GM03348 (cell line): ENCODE results near the gene ANKRD13B.
A peak's percentile ranks its signal among the peaks of the same experiment; 100 is the strongest.

Experiments used
- DNase-seq: peaks from one replicate; pipeline ENCODE4 v3.0.0; 2012; ENCODE audit warnings: low spot score

Gene ANKRD13B

DNA sequence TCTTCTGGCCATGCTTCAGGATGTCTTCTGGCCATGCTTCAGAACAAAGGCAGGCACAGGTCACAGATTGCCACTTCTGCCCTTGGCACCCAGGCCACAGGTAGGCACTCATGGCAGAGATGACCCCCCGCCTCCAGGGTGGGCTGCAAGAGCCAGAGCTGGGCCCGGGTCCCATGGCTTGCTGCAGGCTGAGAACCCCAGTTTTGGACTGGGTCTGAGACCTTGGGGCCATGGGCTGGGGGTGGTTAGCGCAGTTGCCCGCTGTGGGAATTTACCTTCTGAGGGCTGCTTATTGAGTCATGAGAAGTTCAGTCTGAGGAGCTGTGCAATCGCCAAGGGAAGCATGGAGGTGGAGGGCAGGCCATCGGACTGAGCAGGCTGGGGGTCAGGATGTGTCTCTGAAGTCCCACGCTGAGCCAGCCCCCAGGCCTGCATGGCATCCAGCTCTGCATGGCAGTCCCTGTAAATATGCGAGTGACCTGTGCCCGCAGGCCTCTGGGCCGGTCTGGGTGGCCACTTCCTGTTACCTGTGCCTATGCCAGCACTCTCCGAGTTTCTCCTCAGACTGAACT is 1.7 kb downstream of the ANKRD13B start:
- DNase-seq, result no peak

DNA sequence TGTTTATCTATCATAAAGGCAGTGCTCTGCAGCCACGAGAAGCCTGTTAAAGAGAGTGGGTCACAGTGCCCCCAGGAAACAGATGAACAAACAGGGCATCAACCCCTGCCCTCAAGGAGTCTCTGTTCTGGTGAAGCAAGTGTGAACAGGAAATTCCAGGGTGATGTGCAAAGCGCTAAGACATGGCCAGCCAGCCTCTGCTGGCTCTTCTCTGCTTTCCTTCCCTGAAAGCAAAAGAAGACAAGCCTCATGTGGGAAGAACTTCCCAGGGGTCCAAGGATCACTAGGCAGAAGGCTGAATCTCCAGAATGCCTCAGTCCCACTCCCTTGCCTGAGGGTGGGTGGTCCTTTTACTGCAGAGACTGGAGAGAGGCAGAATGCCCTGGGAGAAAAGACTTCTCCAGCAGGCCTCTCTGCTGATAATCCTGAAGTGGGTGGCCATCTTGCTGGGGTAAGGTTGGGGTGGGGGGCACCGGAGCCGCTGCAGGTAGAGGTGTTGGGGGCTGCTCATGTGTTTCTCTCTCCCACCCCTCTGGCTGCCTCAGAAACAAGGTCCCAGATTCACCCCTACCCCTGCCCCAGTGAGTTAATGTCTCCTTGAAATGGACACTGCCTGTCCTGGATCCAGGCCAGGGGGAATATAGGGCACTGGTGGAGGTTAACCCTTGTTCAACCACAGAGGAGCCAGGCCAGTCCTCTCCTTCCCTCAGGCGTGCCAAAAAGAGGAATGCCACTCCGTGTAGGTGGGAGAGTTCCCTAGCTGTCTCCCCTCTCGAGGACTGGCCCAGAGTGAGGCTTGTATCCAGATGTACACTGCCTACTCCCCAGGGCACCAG is 2.4 kb downstream of the ANKRD13B start:
- DNase-seq, result no peak

DNA sequence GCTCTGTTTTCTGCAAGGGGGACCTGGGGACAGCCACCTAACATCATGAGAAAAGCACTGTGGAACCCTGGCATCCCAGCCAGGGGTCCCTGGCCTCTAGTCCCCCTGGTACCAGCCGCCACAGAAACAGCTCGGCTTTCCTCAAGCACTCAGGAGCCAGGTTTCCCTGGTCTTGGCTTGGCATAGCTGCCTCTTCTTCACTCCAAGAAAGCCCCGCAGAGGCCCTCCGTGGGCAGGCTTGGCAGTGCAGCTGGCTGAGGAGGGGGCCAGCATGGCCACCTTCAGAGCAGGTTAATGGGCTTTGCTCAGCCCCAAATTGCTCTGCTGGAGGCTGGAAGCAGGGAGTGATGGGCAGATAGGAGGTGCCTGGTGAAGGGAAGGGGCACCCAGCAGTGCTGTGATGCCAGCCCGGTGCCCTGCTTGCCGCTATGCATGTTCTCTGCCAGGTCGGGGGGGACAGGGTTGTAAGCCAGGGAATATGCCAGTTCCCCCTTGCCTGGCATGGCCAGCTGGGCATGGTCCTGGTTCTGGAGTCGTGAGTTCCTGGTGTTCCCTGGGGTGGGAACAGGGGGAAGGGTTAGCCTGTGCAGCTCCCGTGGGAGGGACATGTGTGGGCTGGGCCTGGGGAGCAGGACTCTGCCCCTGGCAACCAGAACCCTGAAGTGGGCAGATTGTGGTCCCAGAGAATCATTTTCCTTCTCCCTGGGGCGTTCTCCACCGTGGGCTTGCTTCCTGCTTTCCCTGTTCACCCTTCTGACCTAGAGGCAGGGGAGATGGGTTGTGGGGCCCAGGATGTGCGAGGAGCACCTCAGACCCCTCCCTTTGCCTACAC is 3.2 kb downstream of the ANKRD13B start:
- no peak for DNase-seq

DNA sequence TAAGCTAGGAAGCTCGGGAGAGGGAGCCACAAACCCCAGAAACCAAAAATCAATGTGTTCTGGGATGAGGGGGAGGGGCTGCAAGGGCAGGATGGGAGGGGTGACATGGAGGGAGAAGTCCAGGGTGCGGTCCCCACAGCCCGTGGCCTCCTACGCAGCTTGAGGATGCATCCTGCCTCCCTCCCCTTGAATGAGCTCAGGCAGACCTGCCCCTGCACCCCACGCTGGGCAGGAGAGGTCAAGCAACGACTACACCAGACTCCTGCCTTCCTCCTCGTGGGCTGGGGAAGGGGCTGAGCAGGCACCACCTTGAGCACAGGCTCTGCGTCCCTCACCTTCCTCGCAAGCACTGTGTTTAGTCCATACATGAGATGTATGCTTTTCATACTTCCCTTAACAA is 3.9 kb downstream of the ANKRD13B start:
- DNase-seq, result no peak

DNA sequence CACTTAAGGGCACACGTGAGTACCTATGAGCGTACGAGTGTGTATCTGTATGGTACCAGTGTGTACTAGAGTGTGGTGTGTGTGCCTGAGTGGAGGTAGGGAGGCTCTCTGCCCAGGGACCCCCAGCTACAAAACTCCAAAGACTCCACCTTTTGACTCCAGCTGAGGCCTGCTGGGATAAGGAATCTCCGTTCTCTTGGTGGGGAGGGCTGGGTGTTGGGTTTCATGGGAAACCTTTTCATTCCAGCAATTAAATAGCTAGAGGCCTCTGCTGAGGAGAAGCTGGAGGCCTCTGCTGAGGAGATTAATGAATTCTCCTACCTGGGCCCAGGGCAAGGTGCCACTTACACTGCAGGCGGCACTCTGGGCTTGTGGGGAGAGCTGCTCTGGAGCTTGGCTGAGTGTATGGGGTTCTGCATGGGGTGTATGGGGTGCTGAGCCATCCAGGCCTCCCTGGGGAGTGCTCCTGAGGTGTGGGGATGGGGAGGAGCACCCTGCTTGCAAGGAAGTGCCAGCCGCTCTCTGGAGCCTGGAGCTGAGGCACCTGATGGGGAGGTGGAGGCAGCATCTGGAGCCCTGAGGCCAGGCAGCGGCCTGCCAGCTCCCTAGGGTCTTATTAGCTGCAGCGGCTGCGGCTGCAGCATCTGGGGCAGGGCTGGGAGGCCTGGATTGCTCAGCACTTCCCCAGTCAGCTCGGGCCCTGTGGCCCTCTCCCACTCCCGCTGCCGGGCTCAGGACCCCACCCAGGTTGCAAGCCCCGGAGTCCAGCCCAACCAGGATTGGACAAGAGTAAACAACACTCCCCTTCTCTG is 4.6 kb downstream of the ANKRD13B start:
- DNase-seq, result no peak

DNA sequence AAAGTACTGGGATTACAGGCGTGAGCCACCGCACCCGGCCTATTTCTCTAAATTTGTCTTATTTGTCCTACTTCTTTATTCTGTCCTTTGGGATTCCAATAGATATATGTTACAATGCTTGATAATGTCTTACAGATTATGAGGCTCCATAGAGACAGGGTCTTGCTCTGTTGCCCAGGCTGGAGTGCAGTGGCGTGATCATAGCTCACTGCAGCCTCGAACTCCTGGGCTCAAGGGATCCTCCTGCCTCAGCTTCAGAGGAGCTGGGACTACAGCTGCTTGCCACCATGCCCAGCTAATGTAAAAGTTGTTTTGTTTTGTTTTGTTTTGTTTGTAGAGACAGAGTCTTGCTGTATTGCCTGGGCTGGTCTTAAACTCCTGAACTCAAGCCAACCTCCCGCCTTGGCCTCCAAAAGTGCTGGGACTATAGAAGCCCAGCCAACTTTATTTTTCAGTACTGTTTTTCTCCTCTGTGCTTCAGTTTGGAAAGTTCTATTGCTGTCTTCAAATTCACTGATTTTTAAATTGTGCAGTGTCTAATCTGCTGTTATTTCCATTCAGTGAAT is 10.3 kb downstream of the ANKRD13B start:
- no peak for DNase-seq

DNA sequence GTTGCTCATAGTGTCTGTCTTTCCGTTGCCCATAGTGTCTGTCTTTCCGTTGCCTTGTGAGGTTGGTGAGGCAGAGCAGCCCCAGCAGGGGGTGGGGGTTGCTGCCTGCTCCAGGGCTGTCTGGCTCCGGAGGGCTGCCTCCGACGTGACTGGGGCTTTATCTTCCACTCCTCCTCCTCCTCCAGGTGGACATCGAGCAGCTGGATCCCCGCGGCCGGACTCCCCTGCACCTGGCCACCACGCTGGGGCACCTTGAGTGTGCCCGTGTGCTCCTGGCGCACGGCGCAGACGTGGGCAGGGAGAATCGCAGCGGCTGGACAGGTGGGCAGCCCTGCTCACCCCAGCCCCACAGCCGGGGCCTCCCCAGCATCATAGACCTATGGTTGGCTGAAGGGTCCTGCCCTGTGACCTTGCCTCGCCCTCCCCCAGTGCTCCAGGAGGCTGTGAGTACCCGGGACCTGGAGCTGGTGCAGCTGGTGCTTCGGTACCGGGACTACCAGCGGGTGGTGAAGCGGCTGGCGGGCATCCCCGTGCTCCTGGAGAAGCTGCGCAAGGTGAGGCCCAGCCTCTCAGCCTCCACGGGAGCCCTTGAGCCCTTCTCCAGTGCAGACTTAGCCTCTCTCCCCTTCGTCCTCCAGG is 14.7 kb downstream of the ANKRD13B start:
- DNase-seq, result no peak

DNA sequence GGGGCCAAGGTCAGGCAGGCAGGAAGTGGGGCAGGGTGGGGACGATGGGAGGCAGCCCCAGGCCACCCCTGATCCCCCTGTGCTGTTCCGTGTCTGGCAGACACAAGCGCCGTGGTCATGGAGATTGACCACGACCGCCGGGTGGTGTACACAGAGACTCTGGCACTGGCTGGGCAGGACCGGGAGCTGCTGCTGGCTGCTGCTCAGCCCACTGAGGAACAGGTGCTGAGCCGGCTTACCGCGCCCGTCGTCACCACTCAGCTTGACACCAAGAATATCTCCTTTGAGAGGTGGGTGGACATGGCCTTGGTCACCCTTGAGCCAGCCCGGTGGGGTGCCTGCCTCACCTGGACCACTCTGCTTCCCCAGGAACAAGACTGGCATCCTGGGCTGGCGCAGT is 16.1 kb downstream of the ANKRD13B start:
- DNase-seq, result no peak

DNA sequence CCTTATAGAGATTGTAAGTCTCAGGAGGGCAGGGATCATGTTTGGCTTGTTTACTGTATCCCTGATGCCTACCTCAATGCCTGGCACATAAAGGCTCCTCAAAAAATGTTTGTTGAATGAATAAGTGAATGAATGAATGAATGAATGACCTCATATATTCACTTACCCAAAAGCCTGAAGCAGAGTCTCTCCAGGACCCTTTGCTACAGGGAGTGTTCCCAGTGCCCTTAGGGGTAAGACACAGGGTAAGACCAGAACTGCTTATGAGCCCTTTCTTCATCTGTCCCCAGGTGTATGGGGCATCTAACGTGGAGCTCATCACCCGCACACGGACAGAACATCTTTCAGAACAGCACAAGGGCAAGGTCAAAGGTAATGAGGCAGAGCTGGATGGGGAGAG is 17.5 kb downstream of the ANKRD13B start:
- DNase-seq, result no peak

DNA sequence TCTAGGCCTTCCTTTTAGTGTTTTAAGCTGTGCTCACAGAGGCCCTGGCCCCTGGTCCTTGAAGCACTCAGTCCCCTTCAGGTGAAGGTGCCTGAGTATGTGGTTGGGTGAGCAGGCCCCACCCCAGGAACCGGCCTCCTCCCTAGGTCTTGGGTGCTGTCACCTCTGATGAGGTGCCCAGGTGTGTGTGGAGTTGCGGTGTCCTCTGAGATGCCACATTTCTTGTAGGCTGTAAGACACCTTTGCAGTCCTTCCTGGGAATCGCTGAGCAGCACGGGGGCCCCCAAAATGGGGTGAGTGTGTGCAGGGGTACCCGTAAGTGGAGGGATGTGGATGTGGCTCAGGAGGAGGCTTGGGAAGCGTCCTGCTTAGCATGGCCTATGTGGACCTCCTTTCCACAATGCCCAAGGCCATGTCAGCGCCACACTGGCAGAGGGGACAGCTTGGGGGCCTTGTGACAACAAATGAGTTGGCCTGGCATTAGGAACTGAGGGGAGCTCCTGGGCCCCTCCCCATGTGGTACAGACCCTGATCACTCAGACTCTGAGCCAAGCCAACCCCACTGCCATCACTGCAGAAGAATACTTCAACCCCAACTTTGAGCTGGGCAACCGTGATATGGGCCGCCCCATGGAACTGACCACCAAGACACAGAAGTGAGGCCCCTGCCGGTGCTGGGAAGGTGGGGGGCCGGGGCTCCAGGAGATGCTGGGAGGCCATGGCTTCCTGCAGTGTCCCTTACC is 18.6 kb downstream of the ANKRD13B start:
- DNase-seq, result no peak

DNA sequence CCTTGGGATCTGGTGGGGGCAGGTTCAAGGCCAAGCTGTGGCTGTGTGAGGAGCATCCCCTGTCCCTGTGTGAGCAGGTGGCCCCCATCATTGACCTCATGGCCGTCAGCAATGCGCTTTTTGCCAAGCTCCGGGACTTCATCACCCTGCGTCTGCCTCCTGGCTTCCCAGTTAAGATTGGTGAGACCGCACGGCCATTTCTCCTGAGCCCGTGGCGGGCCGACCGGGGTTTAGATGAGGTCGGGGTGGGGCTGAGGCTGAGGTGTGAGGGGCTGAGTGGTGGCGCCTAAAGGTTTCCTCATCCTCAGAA is 19.1 kb downstream of the ANKRD13B start:
- DNase-seq, result no peak

DNA sequence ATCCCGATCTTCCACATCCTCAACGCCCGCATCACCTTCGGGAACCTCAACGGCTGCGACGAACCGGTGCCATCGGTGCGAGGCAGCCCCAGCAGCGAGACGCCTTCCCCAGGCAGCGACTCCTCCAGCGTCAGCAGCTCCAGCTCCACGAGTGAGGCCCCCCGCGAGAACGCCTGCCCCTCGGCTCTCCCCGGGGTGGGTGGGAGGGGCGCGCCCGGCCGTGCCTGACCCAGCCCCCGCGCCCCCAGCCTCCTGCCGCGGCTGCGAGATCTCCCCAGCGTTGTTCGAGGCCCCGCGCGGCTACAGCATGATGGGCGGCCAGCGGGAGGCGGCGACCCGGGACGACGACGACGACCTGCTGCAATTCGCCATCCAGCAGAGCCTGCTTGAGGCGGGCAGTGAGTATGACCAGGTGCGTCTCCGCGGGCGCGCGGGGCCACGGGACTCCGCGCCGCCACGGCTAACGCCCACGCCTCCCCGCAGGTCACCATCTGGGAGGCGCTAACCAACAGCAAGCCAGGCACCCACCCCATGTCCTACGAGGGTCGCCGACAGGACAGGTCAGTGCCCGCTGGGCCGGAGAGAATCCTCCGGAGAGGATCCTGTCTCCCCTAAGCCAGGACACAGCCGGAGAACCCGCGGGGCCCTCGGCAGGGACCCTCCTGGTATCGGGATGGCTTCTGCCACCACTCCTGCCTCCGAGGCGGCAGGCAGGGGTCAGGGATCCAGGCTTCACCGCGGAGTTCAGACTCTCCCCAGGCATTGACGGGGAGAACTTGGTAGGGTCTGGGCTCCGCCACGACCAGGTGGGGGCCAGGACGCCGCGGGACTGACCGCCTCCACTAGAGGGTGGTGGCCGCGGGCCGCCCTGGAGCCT is 19.7 kb downstream of the ANKRD13B start:
- no peak for DNase-seq

DNA sequence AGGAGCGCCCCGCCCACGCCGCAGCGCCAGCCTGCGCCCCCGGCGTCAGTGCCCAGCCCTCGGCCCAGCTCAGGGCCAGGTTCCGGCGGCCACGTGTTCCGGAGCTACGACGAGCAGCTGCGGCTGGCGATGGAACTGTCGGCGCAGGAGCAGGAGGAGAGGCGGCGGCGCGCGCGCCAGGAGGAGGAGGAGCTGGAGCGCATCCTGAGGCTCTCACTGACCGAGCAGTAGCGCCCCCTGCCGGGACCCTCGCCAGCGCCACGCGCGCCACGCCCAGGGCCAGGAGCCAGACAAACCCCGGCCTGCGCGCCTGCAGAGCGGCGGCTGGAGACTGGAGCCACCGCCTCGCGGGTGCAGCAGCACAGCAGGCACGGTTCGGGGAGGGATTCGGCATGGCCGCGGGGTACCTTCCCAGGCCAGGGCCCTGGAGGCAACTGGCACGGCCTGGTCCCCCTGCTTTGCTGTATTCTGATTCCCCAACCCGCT is 20.5 kb downstream of the ANKRD13B start:
- DNase-seq, result peak; percentile 92

DNA sequence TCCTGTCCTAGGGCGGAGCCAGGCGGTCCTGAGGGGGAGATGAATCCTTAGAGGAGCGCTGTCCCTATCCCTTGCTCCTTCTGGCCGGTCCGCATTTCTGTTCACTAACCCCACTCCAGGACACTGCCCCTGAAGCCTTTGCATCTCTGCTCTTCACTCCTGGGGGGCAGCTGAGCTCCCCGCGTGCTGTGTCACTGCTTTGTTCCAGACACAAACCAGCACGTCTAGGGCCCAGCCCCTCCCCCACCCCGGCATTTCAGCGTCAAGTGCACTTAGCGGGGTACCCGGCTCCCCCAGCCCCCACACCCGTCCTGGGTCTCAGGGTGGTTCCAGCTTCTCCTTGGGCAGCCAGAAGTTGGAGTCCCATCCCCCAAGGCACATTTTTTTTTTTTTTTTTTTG is 20.9 kb downstream of the ANKRD13B start:
- DNase-seq, result no peak

DNA sequence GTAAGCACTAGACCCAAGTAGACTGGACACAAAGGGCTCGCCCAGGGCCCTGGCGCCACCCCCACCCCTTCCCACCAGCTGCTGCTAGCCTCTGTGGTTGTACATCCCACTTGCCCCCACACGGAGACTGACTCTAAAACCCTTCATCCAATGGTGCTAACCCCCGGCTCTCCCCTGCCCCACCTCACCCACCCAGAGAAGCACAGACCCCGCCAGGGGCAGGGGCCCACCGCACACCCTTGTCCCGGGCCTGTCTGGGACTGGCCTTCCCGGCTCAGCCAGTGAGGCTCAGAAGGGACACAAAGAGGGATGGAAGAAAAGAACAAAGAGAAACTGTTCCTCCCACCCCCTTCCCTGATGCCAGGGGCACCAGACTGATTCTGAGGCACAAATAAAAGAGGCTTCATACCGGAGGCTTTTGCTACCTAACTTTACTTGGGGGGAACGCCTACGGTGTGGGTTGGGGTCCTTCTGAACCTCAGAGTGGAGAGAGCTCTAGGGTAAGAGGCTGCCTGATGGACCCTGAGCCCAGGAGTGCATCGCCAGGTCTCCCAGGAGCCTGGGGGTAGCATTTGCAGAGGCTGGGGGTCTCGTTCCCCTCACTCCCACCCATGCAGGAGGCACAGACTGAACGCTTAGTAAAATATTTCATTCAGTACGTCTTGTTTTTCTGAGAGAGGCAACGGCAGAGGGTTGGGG is 21.6 kb downstream of the ANKRD13B start:
- no peak for DNase-seq

DNA sequence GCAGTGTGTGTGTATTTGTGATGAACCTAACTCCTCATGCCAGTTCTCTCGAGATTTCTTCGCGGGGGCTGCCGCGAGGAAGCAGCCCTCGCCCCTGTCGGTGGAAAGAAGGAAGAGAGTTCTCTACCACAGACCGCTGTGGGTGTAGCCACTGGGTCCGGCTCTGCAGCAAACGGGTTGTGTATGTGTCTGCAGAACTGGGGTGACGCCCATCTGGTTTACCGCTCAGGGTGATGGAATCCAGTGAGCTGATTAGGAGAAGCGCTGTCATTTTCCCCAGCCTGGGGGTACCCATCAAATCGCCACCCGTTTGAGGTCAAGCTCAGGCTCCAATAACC is 22.1 kb downstream of the ANKRD13B start:
- peak; percentile 52 for DNase-seq

DNA sequence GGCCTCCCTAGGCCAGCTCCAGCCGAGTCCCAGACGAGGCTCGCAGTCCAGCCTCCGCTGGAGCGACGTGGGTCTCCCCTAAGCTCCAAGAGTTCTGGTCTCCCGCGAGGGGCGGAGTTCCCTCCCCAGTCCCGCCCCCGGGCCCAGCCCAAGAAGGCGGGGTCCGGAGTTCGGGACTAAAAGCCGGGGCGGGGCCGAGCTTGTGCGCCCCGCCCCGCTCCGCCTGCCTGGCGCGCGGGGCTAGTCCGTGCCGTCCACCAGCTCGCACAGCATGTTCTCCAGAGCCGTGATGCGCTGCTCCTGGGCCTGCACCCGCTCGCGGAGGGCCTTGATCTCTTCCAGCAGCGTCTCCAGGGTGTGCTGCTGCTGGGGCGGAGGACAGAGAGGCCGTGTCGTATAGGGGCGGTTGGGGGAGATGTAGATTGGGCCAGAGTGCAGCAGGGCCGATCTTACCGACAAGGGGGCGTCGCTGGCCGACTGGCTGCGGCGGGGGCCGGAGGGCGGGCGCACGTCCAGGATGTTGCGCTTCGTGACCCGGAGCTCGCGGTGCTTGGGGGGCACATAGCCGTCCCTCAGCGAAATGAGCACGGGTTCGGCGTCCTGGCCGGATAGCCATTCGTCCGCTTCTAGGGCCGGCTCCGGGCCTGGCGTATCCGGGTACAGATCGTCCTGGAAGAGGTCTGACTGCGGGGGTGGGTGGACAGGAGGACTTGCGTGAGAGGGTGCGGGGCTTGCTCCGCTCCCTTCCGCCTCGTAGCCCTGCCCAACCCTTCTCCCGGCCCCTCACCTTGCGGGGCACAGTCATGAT is 22.8 kb downstream of the ANKRD13B start:
- peak; percentile 96 for DNase-seq
